ENCODE results near the gene GTSF1L. TPM values are rescaled to one million over a fixed set of nuclear protein-coding genes. Genes with fewer than 3 reads are reported as not detected.

GTSF1L gene
- total RNA-seq, 4 donors from 2014 or later = not detected

DNA sequence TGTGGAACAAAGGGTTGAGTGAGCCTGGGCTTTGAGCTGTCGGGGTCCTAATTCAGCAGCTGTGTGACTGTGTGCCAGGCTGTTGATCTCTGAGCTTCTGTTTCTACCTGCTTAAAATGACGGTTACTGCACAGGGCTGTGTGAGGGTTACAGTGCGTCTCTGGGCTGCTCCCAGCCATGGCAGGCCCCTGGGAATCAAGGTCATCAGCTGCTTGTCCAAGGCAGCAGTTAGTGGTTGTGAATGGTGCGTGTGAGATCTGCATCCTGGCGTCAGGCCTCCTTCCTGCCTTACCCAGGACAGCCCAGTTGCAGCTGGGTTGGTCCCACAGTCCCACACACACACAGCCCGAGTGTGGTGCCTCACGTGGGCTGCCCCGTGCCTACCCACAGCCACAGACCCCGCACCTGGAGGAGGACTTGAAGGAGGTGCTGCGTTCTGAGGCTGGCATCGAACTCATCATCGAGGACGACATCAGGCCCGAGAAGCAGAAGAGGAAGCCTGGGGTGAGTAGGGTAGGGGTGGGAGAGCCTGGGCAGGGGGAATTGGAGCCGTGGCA is 15.6 kb downstream of the GTSF1L start:
- DNase-seq (ENCODE audit: extremely low spot score) = no peak
- Histone ChIP-seq H3K36me3 (no peaks in the 10 kb centered on the region), H3K27me3 (no peaks in the 10 kb centered on the region), H3K9me3 (no peaks in the 10 kb centered on the region), H3K4me3 (no peak overlapping the region), H3K4me1 (no peaks in the 10 kb centered on the region), H3K27ac (replicated peaks in 1 of 4) (no peak overlapping the region)
- intact Hi-C loops (cut with DNase I) = no loop called here
- 92% methylated on average over 13 of the region's 15 CpGs for WGBS
- no peak for TF ChIP-seq POLR2AphosphoS5 (IDR thresholded peaks at IDR 0.05)
- TF ChIP-seq POLR2A (IDR thresholded peaks at IDR 0.05; ENCODE audit: low read depth) = no peak
- TF ChIP-seq, protein P1, sequence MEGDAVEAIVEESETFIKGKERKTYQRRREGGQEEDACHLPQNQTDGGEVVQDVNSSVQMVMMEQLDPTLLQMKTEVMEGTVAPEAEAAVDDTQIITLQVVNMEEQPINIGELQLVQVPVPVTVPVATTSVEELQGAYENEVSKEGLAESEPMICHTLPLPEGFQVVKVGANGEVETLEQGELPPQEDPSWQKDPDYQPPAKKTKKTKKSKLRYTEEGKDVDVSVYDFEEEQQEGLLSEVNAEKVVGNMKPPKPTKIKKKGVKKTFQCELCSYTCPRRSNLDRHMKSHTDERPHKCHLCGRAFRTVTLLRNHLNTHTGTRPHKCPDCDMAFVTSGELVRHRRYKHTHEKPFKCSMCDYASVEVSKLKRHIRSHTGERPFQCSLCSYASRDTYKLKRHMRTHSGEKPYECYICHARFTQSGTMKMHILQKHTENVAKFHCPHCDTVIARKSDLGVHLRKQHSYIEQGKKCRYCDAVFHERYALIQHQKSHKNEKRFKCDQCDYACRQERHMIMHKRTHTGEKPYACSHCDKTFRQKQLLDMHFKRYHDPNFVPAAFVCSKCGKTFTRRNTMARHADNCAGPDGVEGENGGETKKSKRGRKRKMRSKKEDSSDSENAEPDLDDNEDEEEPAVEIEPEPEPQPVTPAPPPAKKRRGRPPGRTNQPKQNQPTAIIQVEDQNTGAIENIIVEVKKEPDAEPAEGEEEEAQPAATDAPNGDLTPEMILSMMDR (IDR thresholded peaks at IDR 0.05) = no peak
- TF ChIP-seq EP300 (IDR thresholded peaks at IDR 0.05) = no peak

DNA sequence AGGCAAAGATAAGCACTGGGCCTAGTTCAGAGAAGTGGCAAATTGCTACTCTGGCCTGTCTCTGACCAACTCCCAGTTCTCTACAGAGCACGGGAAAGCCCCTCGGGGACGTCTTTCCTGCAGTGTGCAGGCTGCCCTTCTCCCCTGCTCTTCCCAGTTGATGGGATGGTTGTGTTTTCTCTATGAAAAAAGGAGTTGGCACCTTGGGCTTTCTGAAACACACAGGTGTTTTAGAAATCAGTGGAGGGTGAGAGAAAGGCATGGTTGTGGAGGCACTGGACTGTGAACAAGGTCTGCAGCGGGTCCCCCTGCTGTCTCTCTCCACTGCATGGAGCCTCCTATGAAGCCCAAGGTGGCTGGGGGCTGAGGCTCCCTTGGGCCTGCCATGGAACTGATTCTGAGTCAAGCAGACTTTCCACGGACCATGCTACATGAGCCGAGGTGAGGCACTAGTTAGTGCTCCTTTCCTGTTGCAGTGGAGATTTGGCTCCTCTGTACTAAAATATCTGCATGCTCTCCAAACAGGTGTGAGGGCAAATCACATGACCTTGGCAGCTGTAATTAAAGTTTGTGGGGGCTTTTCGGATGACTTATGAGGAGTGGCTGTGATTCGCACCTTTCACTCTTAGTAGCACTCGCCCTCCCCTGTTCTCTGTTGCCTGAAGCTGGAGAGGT is 16.3 kb downstream of the GTSF1L start:
- Histone ChIP-seq H3K36me3 (no peaks in the 10 kb centered on the region), H3K27ac (replicated peaks in 1 of 4) (no peak overlapping the region), H3K9me3 (no peaks in the 10 kb centered on the region), H3K4me1 (no peaks in the 10 kb centered on the region), H3K27me3 (no peaks in the 10 kb centered on the region), H3K4me3 (no peak overlapping the region)
- no peak for DNase-seq (ENCODE audit: extremely low spot score)
- intact Hi-C loops (cut with DNase I) = no loop called here
- TF ChIP-seq, protein P1 (IDR thresholded peaks at IDR 0.05) = no peak
- TF ChIP-seq POLR2A (IDR thresholded peaks at IDR 0.05; ENCODE audit: low read depth) (no peak), POLR2AphosphoS5 (IDR thresholded peaks at IDR 0.05) (no peak), EP300 (IDR thresholded peaks at IDR 0.05) (no peak)
- 97% methylated on average over 7 of the region's 9 CpGs for WGBS

DNA sequence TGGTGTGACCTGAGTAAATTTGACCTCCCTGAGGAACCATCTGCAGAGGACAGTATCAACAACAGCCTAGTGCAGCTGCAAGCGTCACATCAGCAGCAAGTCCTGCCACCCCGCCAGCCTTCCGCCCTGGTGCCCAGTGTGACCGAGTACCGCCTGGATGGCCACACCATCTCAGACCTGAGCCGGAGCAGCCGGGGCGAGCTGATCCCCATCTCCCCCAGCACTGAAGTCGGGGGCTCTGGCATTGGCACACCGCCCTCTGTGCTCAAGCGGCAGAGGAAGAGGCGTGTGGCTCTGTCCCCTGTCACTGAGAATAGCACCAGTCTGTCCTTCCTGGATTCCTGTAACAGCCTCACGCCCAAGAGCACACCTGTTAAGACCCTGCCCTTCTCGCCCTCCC is 24.3 kb downstream of the GTSF1L start:
- H3K9me3 ChIP-seq = no peaks in the 10 kb centered on the region
- intact Hi-C loops (cut with DNase I) = no loop called here
- no peak overlapping the region for H3K27ac ChIP-seq (replicated peaks in 1 of 4)
- WGBS = 100% methylated on average over 1 of the region's 14 CpGs
- no peak overlapping the region for H3K4me3 ChIP-seq
- DNase-seq (ENCODE audit: extremely low spot score) = no peak
- H3K36me3 ChIP-seq = no peaks in the 10 kb centered on the region
- TF ChIP-seq EP300 (IDR thresholded peaks at IDR 0.05) = no peak
- H3K4me1 ChIP-seq = no peaks in the 10 kb centered on the region
- H3K27me3 ChIP-seq = no peaks in the 10 kb centered on the region

DNA sequence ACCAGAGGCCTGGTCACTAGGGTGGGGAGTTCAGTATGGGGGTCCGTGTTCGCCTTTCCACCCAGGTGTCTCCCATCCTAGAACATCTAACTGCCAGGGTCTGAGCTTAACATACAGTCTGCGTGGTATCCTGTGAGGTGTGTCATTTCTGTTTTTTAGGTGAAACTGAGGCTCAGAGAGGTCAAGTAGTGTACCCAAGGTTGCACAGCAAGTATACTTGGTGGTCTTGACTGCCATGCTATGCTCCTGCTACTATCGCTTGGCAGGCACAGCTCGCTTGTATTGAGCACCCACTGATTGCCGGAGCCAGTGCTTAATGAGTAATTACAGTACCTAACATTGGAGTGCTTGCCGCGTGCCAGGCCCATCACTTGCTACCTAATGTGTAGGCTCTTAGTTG is 26.2 kb downstream of the GTSF1L start:
- H3K9me3 ChIP-seq = no peaks in the 10 kb centered on the region
- H3K27me3 ChIP-seq = no peaks in the 10 kb centered on the region
- no peak overlapping the region for H3K4me3 ChIP-seq
- H3K27ac ChIP-seq (replicated peaks in 1 of 4) = no peak overlapping the region
- no peaks in the 10 kb centered on the region for H3K4me1 ChIP-seq
- no peak for DNase-seq (ENCODE audit: extremely low spot score)
- TF ChIP-seq, protein P1 (IDR thresholded peaks at IDR 0.05) = no peak
- TF ChIP-seq POLR2A (IDR thresholded peaks at IDR 0.05; ENCODE audit: low read depth) = no peak
- TF ChIP-seq EP300 (IDR thresholded peaks at IDR 0.05) = no peak
- no peak for TF ChIP-seq POLR2AphosphoS5 (IDR thresholded peaks at IDR 0.05)
- intact Hi-C loops (cut with DNase I) = no loop called here
- WGBS = 94% methylated on average over 8 of the region's 8 CpGs
- H3K36me3 ChIP-seq = no peaks in the 10 kb centered on the region

DNA sequence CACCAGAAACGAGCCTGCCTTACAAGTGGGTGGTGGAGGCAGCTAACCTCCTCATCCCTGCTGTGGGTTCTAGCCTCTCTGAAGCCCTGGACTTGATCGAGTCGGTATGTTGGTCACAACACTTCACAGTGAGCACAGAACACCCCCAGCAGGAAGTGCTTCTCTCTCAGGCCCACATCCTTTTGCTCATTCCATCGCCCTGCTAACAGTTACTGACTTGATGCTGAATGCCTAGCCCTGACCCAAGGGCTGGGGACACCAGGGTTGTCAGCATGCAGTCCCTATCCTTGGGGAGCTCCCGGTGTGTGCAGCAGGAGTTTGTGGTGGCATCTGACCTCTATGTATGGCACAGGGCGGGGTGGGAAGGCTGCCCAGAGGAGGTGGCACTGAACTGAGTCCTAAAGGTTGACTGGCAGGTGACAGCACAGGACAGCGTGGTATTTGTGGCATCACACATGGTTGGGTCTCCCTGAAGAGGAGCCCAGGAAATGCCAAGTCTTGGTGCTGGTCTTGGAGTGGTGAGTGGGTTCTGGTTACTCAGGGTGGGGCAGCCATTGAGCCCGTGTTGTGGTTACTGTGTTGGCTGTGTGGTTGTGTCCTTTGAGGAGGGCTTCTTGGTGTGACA is 26.7 kb downstream of the GTSF1L start:
- no peaks in the 10 kb centered on the region for H3K9me3 ChIP-seq
- no peak overlapping the region for H3K4me3 ChIP-seq
- TF ChIP-seq, protein P1 (IDR thresholded peaks at IDR 0.05) = no peak
- no peak for TF ChIP-seq EP300 (IDR thresholded peaks at IDR 0.05)
- intact Hi-C loops (cut with DNase I) = no loop called here
- H3K4me1 ChIP-seq = no peaks in the 10 kb centered on the region
- H3K36me3 ChIP-seq = no peaks in the 10 kb centered on the region
- no peak overlapping the region for H3K27ac ChIP-seq (replicated peaks in 1 of 4)
- DNase-seq (ENCODE audit: extremely low spot score) = no peak
- no peaks in the 10 kb centered on the region for H3K27me3 ChIP-seq
- WGBS = 96% methylated on average over 8 of the region's 8 CpGs
